ENCODE data around the gene UROS. TPM values are rescaled to one million over a fixed set of nuclear protein-coding genes. Genes with fewer than 3 reads are reported as not detected.

UROS gene
- total and polyA plus RNA-seq, 2 donors (not counting 3 experiments of a cell fraction or from before 2014, with no cell fraction given) = 38.4 to 42.0 TPM

DNA sequence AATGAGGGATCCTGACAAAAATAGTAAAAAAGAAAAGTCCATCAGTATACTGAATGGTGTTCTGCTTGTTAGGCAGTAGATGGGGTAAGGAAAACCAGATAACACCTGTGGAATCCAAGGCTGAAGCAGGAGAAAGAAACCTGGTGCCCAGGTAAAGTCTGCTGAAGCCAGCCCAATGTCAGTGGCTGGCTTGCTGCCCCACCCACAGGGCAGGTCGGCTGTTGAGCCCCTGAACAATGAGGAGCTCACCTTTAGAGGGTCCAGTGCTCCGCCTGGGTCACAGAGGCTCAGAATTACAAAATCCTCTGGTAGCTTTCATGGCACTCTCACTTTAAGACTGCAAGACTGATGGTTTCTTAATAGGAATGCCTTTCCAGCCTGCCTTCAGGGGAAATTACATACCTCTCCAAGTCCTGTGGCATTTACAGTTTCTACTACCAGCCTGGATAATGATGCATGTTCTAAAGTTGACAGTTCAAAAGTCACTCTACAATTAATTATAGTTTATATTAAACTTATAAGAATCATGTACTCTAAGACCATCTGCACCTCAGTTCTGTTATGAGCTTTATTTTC is 34.2 kb upstream of the UROS start:
- Histone ChIP-seq H3K9ac (replicated peaks; ENCODE audit: extremely low read depth, insufficient read depth, low read length) (no peak overlapping the region), H3K27me3 (ENCODE audit: control insufficient read depth in 2 of 2, insufficient read depth in 2 of 2, low read length in 2 of 2) (no peaks in the 10 kb centered on the region), H3K79me2 (ENCODE audit: control insufficient read depth, insufficient read depth, low read length) (no peaks in the 10 kb centered on the region), H3K4me2 (ENCODE audit: insufficient read depth, low read length) (no peak overlapping the region), H3K4me3 (replicated peaks in 1 of 3; ENCODE audit: insufficient read depth in 1 of 3, low read depth in 1 of 3, low read length in 3 of 3) (no peak overlapping the region), H3K9me1 (replicated peaks; ENCODE audit: control insufficient read depth, extremely low read depth, insufficient read depth, low read length) (no peaks in the 10 kb centered on the region), H3K36me3 (ENCODE audit: control insufficient read depth in 2 of 2, extremely low read depth in 1 of 2, insufficient read depth in 2 of 2, low read length in 2 of 2) (peaks cover 3 to 8% of the 10 kb centered on the region in 2 experiments), H3K9me3 (replicated peaks; ENCODE audit: control insufficient read depth, insufficient read depth, low read length) (no peaks in the 10 kb centered on the region), H2AFZ (ENCODE audit: low read depth, low read length) (no peak overlapping the region), H3K27ac (ENCODE audit: insufficient read depth, low read depth, low read length) (no peak overlapping the region), H4K20me1 (replicated peaks; ENCODE audit: control insufficient read depth, extremely low read depth, insufficient read depth, low read length) (no peaks in the 10 kb centered on the region), H3K4me1 (ENCODE audit: control insufficient read depth, extremely low read depth, insufficient read depth, low read length) (peaks cover 2% of the 10 kb centered on the region)
- BruUV-seq (replicated peaks) = no TSS peak
- FAIRE-seq (no peak), DNase-seq (ENCODE audit: low read depth, low spot score) (no peak)
- intact Hi-C loops (cut with micrococcal nuclease) (no loop called here), dilution Hi-C loops (cut with MboI; ENCODE audit: extremely low pct_ligation_motif_present, low sequenced_read_pairs) (no loop called here)
- TF ChIP-seq EZH2 (IDR thresholded peaks at IDR 0.05; ENCODE audit: borderline replicate concordance, low read depth, low read length, severe bottlenecking) (no peak), MYC (IDR thresholded peaks at IDR 0.05; ENCODE audit: low read depth, low read length) (no peak), POLR2AphosphoS5 (IDR thresholded peaks at IDR 0.05; ENCODE audit: insufficient read depth, low read depth, low read length) (no peak), GATA2 (IDR thresholded peaks at IDR 0.05; ENCODE audit: insufficient read depth, insufficient read length, low read depth, low read length) (no peak), FOS (IDR thresholded peaks at IDR 0.05; ENCODE audit: borderline replicate concordance, insufficient read depth, low read length) (no peak), POLR2A (IDR thresholded peaks at IDR 0.05; ENCODE audit: low read depth, low read length) (no peak), JUN (IDR thresholded peaks at IDR 0.05; ENCODE audit: borderline replicate concordance, insufficient read depth, insufficient read length, low read depth) (no peak)
- TF ChIP-seq, protein P1, sequence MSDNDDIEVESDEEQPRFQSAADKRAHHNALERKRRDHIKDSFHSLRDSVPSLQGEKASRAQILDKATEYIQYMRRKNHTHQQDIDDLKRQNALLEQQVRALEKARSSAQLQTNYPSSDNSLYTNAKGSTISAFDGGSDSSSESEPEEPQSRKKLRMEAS (IDR thresholded peaks at IDR 0.05; ENCODE audit: insufficient read depth, insufficient read length) = no peak
- TF ChIP-seq, protein P2, sequence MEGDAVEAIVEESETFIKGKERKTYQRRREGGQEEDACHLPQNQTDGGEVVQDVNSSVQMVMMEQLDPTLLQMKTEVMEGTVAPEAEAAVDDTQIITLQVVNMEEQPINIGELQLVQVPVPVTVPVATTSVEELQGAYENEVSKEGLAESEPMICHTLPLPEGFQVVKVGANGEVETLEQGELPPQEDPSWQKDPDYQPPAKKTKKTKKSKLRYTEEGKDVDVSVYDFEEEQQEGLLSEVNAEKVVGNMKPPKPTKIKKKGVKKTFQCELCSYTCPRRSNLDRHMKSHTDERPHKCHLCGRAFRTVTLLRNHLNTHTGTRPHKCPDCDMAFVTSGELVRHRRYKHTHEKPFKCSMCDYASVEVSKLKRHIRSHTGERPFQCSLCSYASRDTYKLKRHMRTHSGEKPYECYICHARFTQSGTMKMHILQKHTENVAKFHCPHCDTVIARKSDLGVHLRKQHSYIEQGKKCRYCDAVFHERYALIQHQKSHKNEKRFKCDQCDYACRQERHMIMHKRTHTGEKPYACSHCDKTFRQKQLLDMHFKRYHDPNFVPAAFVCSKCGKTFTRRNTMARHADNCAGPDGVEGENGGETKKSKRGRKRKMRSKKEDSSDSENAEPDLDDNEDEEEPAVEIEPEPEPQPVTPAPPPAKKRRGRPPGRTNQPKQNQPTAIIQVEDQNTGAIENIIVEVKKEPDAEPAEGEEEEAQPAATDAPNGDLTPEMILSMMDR (IDR thresholded peaks at IDR 0.05; ENCODE audit: extremely low read depth in 1 of 2, insufficient read depth in 1 of 2, low read depth in 1 of 2, low read length in 2 of 2) = no peak
- ChIA-PET POLR2A (no interaction called here), CTCF (interaction anchor here (0.7 kb wide), 1 partner anchor 351 kb away, joined by 3 read pairs; no protein-coding TSS in a partner anchor)

All from endothelial cell of umbilical vein (primary cell).